AG04449 (cell line): ENCODE data around the gene ATP4B.

ENCODE experiments used
- CTCF ChIA-PET: fragments of 350-600 bp; formaldehyde crosslinking; extraction: SDS; loops from one replicate; lab custom pipeline; 2021; ENCODE audit warnings: antibody characterized with exemption; lab: Yijun Ruan, JAX
- POLR2A ChIA-PET: fragments of 400-600, 350-600 bp; formaldehyde crosslinking; extraction: SDS; loops from one replicate; lab custom pipeline; 2020; ENCODE audit warnings: antibody characterized with exemption, inconsistent platforms; lab: Yijun Ruan, JAX
- DNase-seq: peaks from one replicate; pipeline ENCODE4 v3.0.0-alpha.2; 2010; ENCODE audit warnings: low read depth, low spot score
- H3K4me3 ChIP-seq: 2 replicates; pipeline ENCODE4 v1.5.1; 2011; ENCODE audit warnings: low read depth, mild to moderate bottlenecking, control low read depth, low read length
- TF ChIP-seq, protein P1 (sequence below): IDR thresholded peaks from one replicate; pipeline ENCODE4 v1.5.1; 2011; ENCODE audit warnings: mild to moderate bottlenecking, moderate library complexity, low read length, control low read depth, inconsistent platforms; ENCODE audit not compliant: insufficient read depth; ENCODE audit errors: missing control alignments

Gene ATP4B

DNA sequence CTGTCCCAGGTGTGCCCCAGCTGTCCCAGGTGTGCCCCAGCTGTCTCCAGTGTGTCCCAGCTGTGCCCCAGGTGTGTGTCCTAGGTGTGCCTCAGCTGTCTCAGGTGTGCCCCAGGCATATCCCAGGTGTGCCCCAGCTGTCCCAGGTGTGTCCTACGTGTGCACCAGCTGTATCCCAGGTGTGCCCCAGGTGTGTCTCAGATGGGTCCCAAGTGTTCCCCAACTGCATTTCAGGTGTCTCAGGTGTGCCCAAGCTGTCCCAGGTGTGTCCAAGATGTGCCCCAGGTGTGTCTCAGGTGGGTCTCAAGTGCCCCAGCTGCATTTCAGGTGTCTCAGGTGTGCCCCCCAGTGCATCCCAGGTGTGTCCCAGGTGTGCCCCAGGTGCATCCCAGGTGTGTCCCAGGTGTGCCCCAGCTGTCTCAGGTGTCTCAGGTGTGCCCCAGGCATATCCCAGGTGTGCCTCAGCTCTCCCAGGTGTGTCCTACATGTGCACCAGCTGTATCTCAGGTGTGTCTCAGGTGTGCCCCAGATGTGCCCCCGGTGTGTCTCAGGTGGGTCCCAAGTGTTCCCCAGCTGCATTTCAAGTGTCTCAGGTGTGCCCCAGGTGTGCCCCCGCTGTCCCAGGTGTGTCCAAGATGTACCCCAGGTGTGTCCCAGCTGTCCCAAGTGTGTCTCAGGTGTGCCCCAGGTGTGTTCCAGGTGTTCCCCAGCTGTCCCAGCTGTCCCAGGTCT, 7.8 kb upstream of the ATP4B start:
- no peak for DNase-seq
- TF ChIP-seq, protein P1, sequence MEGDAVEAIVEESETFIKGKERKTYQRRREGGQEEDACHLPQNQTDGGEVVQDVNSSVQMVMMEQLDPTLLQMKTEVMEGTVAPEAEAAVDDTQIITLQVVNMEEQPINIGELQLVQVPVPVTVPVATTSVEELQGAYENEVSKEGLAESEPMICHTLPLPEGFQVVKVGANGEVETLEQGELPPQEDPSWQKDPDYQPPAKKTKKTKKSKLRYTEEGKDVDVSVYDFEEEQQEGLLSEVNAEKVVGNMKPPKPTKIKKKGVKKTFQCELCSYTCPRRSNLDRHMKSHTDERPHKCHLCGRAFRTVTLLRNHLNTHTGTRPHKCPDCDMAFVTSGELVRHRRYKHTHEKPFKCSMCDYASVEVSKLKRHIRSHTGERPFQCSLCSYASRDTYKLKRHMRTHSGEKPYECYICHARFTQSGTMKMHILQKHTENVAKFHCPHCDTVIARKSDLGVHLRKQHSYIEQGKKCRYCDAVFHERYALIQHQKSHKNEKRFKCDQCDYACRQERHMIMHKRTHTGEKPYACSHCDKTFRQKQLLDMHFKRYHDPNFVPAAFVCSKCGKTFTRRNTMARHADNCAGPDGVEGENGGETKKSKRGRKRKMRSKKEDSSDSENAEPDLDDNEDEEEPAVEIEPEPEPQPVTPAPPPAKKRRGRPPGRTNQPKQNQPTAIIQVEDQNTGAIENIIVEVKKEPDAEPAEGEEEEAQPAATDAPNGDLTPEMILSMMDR = no peak
- CTCF ChIA-PET = interaction anchor here (1.0 to 2.8 kb wide), 2 partner anchors 14 to 58 kb away, joined by 3 to 16 read pairs; no protein-coding TSS in a partner anchor
- no peak overlapping the region for H3K4me3 ChIP-seq
- POLR2A ChIA-PET = no interaction called here

DNA sequence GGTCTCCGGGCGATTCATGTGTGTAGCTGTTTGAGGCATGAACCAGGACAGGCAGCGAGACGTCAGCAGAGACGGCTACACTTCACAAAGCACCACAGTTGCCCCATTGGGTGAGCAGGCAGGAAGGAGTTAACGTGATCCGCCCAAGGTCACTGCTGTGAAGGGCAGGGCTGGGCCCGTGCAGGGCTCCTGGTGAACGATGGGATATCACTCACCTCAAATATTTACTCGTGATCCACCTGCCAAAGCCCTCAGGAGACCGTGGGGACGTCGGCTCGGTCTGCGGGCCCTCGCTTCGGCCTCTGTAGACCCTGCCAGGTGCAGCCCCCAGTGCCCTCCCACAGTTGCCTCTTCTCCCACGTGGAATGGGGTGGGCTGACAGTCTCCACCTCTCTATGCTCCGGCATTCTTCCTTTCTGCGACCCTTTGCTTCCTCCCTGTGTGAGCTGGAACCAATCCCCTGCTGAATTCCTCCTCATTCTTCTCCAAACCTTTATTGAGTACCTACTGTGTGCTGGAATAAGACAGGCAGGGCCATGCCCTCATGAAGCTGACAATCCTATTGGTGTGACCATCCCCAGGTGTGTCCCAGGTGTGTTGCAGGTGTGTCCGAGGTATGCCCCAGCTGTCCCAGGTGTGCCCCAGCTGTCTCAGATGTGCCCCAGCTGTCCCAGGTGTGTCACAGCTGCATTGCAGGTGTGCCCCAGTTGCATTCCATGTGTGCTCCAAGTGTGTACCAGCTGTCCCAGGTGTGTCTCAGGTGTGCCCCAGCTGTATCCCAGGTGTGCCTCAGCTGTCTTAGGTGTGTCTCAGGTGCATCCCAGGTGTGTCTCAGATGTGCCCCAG, 7.0 kb upstream of the ATP4B start:
- DNase-seq = no peak
- ChIA-PET POLR2A (no interaction called here), CTCF (interaction anchor here (0.6 to 2.8 kb wide), 3 partner anchors 14 to 59 kb away, joined by 3 to 16 read pairs (median 3); no protein-coding TSS in a partner anchor)
- TF ChIP-seq, protein P1 = no peak
- H3K4me3 ChIP-seq = no peak overlapping the region

DNA sequence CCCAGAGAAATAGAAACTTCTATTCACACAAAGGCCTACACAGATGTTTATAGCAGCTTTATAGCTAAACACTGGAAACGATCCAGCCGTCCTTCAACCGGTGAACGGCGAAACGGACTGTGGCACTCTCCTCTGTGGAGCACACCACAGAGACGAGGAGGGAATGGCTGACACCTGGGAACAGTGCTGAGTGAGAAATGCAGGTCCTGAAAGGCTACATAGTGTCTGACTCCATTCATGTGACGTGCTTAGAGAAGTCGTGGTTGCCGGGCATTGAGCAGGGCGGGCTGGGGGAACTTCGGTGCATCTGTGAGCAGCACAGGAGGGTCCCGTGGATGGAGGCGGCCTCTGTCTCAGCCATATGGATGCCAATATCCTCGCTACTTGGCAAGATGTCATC, 5.9 kb upstream of the ATP4B start:
- CTCF ChIA-PET = interaction anchor here (0.6 kb wide), 2 partner anchors 14 to 61 kb away, joined by 3 read pairs; no protein-coding TSS in a partner anchor
- POLR2A ChIA-PET = no interaction called here
- H3K4me3 ChIP-seq = no peak overlapping the region
- no peak for DNase-seq
- TF ChIP-seq, protein P1 = no peak

DNA sequence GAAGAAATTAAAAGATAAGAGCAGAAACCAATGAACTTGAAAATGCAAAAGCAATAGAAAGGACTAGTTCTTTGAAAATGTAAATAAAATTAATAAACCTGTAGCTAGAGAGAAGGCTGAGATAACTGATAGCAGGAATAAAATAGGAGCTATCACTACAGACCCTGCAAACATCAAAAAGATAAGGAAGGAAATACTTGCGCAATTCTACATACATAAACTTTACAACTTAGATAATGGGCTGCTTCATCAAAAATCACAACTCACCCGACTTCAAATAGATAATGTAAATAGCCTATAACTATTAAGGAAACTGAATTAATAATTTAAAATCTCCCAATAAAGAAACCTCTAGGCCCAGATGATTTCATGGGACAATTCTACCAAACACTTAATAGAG, 3.5 kb upstream of the ATP4B start:
- CTCF ChIA-PET = interaction anchor here (1.6 to 1.7 kb wide), 2 partner anchors 12 to 63 kb away, joined by 4 to 5 read pairs; no protein-coding TSS in a partner anchor
- no peak for DNase-seq
- TF ChIP-seq, protein P1 = no peak
- H3K4me3 ChIP-seq = no peak overlapping the region
- POLR2A ChIA-PET = no interaction called here

DNA sequence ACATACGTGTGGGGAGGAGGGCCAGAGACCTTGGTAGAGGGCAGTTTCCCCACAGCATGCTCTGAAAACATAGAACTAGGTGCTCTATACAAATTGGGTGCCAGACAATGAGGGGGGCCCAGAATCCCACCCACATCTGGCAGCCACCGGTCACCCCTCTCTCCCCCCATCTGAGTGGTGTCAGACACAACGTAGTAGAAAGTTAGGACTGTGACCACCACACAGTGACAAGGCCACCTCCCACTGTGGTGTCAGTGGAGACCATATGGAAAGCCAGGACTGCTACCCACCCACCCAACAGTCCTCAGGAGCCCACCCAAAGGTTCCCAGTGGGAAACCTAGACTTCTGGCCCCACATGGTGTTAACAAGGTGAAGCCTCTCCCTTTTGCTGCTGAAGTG, 2.1 kb upstream of the ATP4B start:
- CTCF ChIA-PET = interaction anchor here (1.6 kb wide), 1 partner anchor 11 kb away, joined by 4 read pairs; no protein-coding TSS in a partner anchor
- no peak for DNase-seq
- H3K4me3 ChIP-seq = no peak overlapping the region
- POLR2A ChIA-PET = no interaction called here
- TF ChIP-seq, protein P1 = no peak

DNA sequence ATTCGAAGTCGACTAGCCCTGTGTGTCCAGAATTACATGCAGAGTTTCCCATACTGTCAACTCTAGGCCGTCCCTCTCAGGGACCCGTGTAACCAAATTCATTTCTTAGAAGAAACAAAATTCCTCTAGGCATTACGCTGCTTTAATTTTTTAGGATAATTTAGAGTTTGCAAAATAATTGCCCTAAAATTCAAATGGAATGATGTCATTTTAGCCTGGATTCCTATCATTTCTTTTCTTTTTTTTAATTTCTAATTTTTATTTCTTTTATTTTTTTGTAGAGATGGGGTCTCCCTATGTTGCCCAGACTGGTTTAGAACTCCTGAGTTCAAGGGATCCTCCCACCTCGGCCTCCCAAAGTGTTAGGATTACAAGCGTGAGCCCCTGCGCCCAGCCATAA, 1.3 kb upstream of the ATP4B start:
- H3K4me3 ChIP-seq = no peak overlapping the region
- TF ChIP-seq, protein P1 = no peak
- ChIA-PET POLR2A (no interaction called here), CTCF (no interaction called here)
- no peak for DNase-seq
